GM06990 (cell line): Measurements from ENCODE around the gene TMEM117.

Experiments
- DNase-seq: peaks from one replicate; pipeline ENCODE4 v3.0.0-alpha.2; 2011; ENCODE audit not compliant: insufficient read length; ENCODE audit errors: extremely low read depth
- H3K27me3 ChIP-seq: replicated peaks from 2 replicates; pipeline ENCODE4 v1.6.0; 2011; ENCODE audit warnings: low read length; ENCODE audit not compliant: control insufficient read depth, insufficient read depth
- H3K36me3 ChIP-seq: 2 replicates; pipeline ENCODE4 v1.5.1; 2011; ENCODE audit warnings: low read length; ENCODE audit not compliant: control insufficient read depth, insufficient read depth
- H3K4me3 ChIP-seq: replicated peaks from 2 replicates; pipeline ENCODE4 v1.5.1; 2011; ENCODE audit warnings: low read depth, mild to moderate bottlenecking, control low read depth, low read length
- CTCF ChIP-seq: IDR thresholded peaks from 2 replicates; pipeline ENCODE4 v1.5.1; 2011; ENCODE audit warnings: low read length, control low read depth, mild to moderate bottlenecking, inconsistent platforms; ENCODE audit not compliant: insufficient read depth, poor library complexity, severe bottlenecking

Gene TMEM117

GRCh38 chr12:43893670-43894069, 57.8 kb downstream of the TMEM117 start:
- Histone ChIP-seq H3K4me3 (no peak overlapping the region), H3K36me3 (no peaks in the 10 kb centered on the region), H3K27me3 (no peaks in the 10 kb centered on the region)
- no peak for DNase-seq
- TF ChIP-seq CTCF = no peak

- TF ChIP-seq CTCF = no peak
- H3K27me3 ChIP-seq = no peaks in the 10 kb centered on the region
- no peak overlapping the region for H3K4me3 ChIP-seq
- H3K36me3 ChIP-seq = no peaks in the 10 kb centered on the region
- no peak for DNase-seq
These were observed 59.8 kb downstream of the TMEM117 start for GRCh38 chr12:43895580-43896206.

GRCh38 chr12:43896496-43896895, 60.6 kb downstream of the TMEM117 start:
- H3K27me3 ChIP-seq = no peaks in the 10 kb centered on the region
- TF ChIP-seq CTCF = no peak
- no peak for DNase-seq
- no peak overlapping the region for H3K4me3 ChIP-seq
- no peaks in the 10 kb centered on the region for H3K36me3 ChIP-seq

GRCh38 chr12:43898474-43898873, 62.6 kb downstream of the TMEM117 start:
- no peak for TF ChIP-seq CTCF
- Histone ChIP-seq H3K36me3 (no peaks in the 10 kb centered on the region), H3K27me3 (no peaks in the 10 kb centered on the region), H3K4me3 (no peak overlapping the region)
- no peak for DNase-seq

GRCh38 chr12:43899574-43899973, 63.7 kb downstream of the TMEM117 start:
- no peaks in the 10 kb centered on the region for H3K27me3 ChIP-seq
- no peak for DNase-seq
- no peaks in the 10 kb centered on the region for H3K36me3 ChIP-seq
- TF ChIP-seq CTCF = no peak
- no peak overlapping the region for H3K4me3 ChIP-seq

GRCh38 chr12:43903686-43904085, 67.8 kb downstream of the TMEM117 start:
- H3K36me3 ChIP-seq = no peaks in the 10 kb centered on the region
- TF ChIP-seq CTCF = no peak
- no peak overlapping the region for H3K4me3 ChIP-seq

More at GRCh38 chr12:43903686-43904085, 67.8 kb downstream of the TMEM117 start:
- H3K27me3 ChIP-seq = no peaks in the 10 kb centered on the region
- no peak for DNase-seq
